ENCODE measurements around the gene MOSMO.
"Not testable (repeated sequence)": the region's sequence is repeated elsewhere in the genome, so short reads cannot be mapped to it uniquely, and the experiment has no call there.

The MOSMO gene

GRCh38 chr16:22003195-22003594 is 4.7 kb upstream of the MOSMO start:
- no peak for DNase-seq (ENCODE audit: low read depth)

GRCh38 chr16:22004341-22004740 is 3.6 kb upstream of the MOSMO start:
- no peak for DNase-seq (ENCODE audit: low read depth)

DNA sequence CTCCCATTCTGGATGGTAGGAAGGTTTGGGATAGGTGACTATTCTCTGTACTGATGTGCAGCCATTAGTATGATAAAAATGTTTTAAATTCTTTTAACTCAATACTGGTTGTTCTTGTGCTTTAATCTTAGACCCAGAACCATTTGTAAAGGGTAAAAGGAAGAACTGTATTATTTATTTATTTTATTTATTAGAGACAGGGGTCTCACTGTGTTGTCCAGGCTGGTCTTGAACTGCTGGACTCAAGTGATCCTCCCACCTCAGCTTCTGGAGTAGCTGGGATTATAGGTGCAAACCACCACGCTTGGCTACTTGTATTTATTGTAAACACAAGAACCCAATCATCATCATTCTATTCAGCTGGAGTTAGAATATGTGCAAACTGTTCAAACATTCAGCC is 2.2 kb upstream of the MOSMO start:
- no peak for DNase-seq (ENCODE audit: low read depth)

DNA sequence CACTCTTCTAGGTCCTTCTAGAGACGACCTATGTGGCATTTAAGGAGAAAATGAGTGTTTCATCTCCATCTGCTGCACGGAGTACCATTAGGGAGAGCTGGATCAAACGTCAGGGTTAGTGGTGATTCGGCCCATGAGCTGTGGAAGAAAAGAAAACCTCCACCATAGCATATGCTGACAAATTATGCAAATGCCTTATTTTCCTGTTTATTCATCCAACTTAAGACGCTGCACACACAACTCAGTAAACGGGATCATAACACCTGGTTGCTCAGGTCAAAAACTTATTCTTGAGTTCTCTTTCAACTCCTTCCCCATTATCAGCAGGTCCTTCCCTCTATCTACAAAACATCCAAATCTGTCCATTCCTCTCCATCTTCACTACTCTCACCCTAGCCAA is 1.3 kb upstream of the MOSMO start:
- no peak for DNase-seq (ENCODE audit: low read depth)

DNA sequence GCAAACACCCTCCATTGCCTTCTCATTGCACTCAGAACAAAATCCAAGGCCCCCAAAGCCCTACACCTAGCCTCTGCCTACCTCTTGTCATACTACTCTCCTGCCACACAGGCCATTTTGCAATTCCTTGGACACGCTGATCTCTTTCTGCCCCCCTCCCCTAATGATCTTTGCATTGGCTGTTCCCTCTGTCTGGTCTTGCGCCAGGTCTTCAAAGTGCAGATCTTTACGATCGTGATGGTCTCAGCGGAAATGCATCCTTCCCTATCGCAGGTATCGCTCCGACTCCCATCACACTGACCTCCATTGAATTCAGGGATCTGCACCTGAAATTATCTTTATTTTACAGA is 777 bp upstream of the MOSMO start:
- DNase-seq (ENCODE audit: low read depth) = no peak

DNA sequence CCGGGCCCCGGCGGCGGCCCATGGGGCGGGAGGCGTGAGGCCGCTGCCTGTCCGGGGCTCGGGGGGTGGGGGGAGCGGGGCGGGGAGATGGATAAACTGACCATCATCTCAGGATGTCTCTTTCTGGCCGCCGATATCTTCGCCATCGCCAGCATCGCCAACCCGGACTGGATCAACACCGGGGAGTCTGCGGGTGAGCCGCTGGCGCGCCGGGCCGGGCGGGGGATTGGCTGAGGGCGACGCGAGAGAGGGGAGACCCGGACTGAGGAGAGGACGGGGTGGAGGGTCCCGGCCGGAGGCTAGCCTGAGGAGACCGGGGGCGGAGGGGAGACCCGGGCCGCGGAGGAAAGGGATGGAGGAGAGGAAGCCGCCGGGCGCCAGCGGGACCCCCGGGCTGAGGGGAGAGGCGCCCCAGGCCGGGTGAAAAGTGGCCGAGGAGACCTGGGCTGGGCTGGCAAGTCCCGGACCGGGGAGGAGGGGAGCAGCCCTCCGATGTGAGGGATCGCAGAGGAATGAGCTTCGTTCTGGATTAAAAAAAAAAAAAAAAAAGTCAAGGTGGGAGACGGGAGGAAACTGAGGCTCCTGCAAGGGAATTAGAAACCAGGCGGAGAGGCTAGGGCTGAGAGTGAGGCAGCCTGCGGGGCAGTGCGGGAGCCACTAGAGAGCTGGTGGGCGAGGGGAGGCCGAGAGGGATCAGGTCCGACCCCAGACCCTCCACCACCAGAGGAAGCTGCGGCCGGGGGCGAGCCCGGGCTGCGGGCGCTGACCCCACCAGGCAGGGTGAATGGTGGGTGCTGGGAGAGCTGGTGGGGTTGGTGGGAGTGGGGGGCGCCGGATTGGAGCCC is 526 bp downstream of the MOSMO start:
- no peak for DNase-seq (ENCODE audit: low read depth)

GRCh38 chr16:22010902-22011301 is 3.0 kb downstream of the MOSMO start:
- no peak for DNase-seq (ENCODE audit: low read depth)

GRCh38 chr16:22012241-22012640 is 4.3 kb downstream of the MOSMO start:
- DNase-seq (ENCODE audit: low read depth) = no peak

- no peak for DNase-seq (ENCODE audit: low read depth)
Observed at GRCh38 chr16:22013486-22013885, 5.6 kb downstream of the MOSMO start.

DNA sequence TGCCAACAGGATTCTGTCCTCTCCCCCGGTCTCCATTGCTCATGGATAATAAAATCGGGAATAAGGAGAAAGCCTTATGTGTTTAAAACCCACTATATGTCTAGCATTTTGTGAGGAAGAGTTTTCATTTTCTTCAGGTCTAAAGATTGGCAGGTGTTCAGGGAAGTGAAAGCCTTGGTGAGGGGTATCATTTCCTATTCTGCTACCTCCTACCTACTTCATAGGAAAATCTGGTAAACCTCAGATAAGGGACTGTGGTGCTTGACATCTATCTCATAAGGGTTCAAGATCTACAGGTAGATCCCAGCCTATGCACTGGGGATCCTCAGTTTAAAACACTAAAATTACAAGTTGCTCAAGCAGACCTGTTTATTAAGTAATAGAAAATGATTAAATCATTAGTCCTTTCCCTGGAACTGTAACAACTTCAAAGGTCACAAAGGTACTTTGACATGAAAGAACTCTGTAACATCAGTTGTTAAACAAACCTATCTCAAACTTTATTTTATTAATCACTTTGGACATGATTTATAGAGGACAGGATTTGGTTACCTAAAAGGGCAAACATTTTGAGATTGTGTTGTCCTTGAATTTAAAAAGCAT is 6.5 kb downstream of the MOSMO start:
- no peak for DNase-seq (ENCODE audit: low read depth)

DNA sequence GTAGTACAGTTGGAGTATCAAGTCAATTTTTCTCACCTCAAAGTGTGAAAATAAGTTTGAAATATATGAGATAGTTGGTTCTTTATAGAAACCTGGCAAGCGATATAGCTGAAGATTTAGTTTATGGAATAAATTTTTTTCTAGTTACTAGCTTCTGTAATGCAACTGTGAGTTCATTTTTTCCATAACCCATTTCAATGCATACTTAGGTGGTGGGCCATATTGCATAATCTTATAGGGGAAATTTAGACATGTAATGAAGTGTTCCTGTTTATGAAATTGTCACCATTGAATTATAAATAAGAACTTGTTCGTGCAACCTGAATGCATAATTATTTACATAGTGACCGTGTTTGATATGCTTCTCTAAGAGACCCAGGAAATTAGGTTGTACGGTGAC is 9.0 kb downstream of the MOSMO start:
- DNase-seq (ENCODE audit: low read depth) = no peak

DNA sequence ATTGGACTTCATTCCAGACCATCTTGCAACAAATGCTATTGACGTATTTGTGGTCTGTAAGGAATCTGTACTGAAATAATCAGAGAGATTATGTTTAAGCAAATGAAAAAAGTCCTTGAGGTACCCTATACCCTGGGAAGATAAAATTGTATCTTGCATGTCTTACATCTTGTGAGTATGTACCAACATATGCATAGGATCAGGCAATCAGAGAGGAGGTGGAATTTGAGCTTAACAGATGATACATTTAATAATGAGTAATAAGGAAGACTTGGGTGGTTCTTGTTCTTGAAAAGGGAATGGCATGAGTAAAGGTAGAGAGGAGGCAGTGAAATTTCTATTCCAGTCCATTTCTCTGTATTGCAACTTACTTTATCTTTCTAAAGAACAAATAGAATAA is 10.6 kb downstream of the MOSMO start:
- DNase-seq (ENCODE audit: low read depth) = no peak

GRCh38 chr16:22022151-22022550 is 14.2 kb downstream of the MOSMO start:
- DNase-seq (ENCODE audit: low read depth) = no peak

DNA sequence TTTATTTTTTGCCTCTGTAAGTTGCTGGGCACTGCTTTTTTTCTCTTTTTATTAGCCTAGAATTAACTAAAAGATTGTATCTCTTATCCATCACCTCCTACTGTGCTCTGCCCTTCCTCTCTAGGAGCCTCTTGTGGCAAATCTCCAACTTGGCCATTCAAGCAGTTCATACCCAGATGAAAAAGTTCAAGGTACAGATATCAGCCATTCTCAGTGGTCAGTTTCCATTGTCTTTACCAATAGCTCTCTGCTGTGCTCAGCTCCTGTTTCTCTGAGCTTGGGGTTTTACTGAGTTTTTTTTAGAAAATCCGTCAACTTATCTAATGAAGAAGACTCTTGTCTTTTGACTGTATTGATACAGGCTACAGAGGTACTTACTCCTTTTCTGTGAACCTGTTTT is 15.6 kb downstream of the MOSMO start:
- DNase-seq (ENCODE audit: low read depth) = no peak

- DNase-seq (ENCODE audit: low read depth) = not testable (repeated sequence)
Observed at GRCh38 chr16:22024785-22025184, 16.9 kb downstream of the MOSMO start.

DNA sequence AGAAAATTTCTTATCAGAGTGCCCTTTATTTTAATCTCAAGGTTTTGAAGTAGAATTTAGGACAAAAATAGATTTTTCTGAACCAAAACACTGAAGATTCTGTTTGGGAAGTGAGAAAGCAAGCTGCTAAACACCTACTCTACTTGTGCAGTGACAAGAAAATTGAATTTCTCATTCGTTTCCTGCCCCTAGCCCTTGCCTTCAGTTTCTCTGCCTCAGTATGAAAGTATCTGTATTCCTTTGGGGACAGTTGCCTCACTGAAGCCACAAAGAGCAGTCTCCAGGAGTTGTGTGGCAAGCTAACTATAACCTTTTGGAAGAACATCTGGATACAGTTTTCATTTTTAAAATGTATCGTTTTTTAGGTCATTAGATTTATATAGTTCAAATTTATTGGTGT is 19.7 kb downstream of the MOSMO start:
- no peak for DNase-seq (ENCODE audit: low read depth)

- no peak for DNase-seq (ENCODE audit: low read depth)
Observed at GRCh38 chr16:22029632-22030031, 21.7 kb downstream of the MOSMO start.

GRCh38 chr16:22030087-22030812 is 22.3 kb downstream of the MOSMO start:
- no peak for DNase-seq (ENCODE audit: low read depth)

DNA sequence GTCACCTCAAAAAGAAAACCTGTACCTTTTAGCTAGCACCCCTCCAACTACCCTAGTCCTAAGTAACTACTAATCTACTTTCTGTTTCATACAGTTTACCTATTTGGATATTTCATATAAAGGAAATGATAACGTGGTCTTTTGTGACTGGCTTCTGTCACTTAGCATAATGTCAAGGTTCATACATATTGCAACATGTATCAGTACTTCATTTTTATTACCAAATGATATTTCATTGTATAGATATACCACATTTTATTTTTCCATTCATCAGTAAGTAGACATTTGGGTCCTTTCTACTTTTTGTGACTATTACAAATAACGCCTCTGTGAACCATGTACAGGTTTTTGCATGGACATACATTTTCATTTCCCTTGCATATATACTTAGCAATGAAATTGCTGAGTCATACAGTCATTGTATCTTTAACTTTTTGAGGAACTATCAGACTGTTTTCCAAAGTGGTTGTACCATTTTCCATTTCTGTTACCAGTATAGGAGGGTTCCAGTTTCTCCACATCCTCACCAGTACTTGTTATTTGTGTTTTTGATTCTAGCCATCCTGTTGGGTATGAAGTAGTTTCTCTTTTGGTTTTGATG is 23.7 kb downstream of the MOSMO start:
- DNase-seq (ENCODE audit: low read depth) = no peak

GRCh38 chr16:22034503-22034902 is 26.6 kb downstream of the MOSMO start:
- no peak for DNase-seq (ENCODE audit: low read depth)

- no peak for DNase-seq (ENCODE audit: low read depth)
Observed at GRCh38 chr16:22035153-22035552, 27.2 kb downstream of the MOSMO start.

GRCh38 chr16:22043882-22044281 is 36.0 kb downstream of the MOSMO start:
- DNase-seq (ENCODE audit: low read depth) = not testable (repeated sequence)

GRCh38 chr16:22045888-22046287 is 38.0 kb downstream of the MOSMO start:
- not testable (repeated sequence) for DNase-seq (ENCODE audit: low read depth)

Measured in T-helper 22 cell (primary cell).